ENCODE measurements around the gene CSNK1G1. TPM values are rescaled to one million over a fixed set of nuclear protein-coding genes. Genes with fewer than 3 reads are reported as not detected.
"Not testable (repeated sequence)": the region's sequence is repeated elsewhere in the genome, so short reads cannot be mapped to it uniquely, and the experiment has no call there.

The CSNK1G1 gene
- polyA plus RNA-seq, 1 experiment, result 8.0 TPM

DNA sequence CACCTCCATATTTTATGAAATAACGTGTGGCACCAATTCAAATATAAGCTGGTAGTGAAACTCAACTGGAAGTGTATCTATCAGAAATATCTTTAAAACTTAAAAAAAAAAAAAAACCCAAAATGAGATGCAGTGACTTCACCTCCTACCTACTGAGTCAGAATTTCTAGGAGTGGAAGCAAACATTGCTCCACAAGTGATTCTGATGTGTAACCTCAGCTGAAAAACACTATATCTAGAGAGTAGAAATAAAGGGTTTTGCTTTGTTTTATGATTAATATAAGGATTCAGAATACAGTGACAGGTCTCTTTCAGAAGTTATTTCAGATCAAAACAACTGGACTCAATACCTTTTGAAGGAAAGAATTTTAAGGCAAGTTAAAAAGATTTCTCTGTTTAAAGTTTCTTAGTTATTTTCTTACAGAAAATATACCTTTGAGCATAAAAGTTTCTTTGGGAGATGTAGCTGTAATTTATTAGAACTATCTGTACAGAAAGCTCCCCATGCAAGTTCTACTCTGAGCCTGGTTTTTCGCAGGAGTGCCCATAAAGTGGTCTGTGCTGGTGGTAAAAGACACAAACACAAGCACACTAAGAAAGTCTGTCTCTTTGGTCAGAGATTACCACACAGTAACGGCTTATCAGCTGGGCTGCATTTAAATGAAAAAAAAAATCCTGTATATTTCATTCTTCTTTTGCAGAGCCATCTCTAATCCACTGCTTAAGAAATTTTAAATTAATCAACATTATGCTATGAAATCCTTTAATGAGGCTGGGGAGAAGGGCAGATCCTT lies 133.2 kb downstream of the CSNK1G1 start:
- ChIA-PET POLR2A (no interaction called here), CTCF (interaction anchor here (0.6 to 0.9 kb wide), 2 partner anchors 8 to 17 kb away, joined by 3 read pairs; no protein-coding TSS in a partner anchor)
- DNase-seq (ENCODE audit: low read depth), result no peak
- Histone ChIP-seq H3K4me3 (ENCODE audit: low read depth, low read length) (no peak overlapping the region), H3K27me3 (ENCODE audit: control insufficient read depth, insufficient read depth, low read length) (no peaks in the 10 kb centered on the region), H3K36me3 (ENCODE audit: control insufficient read depth, insufficient read depth, low read length) (no peaks in the 10 kb centered on the region)
- TF ChIP-seq, protein P1, sequence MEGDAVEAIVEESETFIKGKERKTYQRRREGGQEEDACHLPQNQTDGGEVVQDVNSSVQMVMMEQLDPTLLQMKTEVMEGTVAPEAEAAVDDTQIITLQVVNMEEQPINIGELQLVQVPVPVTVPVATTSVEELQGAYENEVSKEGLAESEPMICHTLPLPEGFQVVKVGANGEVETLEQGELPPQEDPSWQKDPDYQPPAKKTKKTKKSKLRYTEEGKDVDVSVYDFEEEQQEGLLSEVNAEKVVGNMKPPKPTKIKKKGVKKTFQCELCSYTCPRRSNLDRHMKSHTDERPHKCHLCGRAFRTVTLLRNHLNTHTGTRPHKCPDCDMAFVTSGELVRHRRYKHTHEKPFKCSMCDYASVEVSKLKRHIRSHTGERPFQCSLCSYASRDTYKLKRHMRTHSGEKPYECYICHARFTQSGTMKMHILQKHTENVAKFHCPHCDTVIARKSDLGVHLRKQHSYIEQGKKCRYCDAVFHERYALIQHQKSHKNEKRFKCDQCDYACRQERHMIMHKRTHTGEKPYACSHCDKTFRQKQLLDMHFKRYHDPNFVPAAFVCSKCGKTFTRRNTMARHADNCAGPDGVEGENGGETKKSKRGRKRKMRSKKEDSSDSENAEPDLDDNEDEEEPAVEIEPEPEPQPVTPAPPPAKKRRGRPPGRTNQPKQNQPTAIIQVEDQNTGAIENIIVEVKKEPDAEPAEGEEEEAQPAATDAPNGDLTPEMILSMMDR (IDR thresholded peaks at IDR 0.05; ENCODE audit: insufficient read depth, low read depth, low read length), result no peak

DNA sequence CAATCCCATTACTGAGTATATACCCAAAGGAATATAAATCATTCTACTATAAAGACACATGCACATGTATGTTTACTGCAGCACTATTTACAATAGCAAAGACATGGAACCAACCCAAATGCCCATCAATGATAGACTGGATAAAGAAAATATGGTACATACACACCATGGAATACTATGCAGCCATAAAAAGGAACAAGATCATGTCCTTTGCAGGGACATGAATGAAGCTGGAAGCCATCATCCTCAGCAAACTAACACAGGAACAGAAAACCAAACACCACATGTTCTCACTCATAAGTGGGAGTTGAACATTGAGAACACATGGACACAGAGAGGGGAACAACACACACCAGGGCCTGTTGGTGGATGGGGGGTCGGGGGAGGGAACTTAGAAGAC lies 134.1 kb downstream of the CSNK1G1 start:
- CTCF ChIA-PET, result interaction anchor here (0.7 kb wide), 1 partner anchor 26 kb away, joined by 3 read pairs; no protein-coding TSS in a partner anchor
- POLR2A ChIA-PET; DNase-seq (ENCODE audit: low read depth); H3K36me3 ChIP-seq (ENCODE audit: control insufficient read depth, insufficient read depth, low read length); H3K4me3 ChIP-seq (ENCODE audit: low read depth, low read length); H3K27me3 ChIP-seq (ENCODE audit: control insufficient read depth, insufficient read depth, low read length): not testable (repeated sequence)

DNA sequence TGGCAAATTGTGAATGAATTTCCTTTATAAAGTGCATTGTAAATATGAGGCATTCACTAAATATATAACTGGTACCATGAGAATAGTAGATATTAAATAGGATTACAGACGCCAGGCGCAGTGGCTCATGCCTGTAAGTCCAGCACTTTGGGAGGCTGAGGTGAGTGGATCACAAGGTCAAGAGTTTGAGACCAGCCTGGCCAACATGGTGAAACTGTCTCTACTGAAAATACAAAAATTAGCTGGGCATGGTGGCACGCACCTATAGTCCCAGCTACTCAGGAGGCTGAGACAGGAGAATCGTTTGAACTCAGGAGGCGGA lies 138.6 kb downstream of the CSNK1G1 start:
- DNase-seq (ENCODE audit: low read depth); H3K4me3 ChIP-seq (ENCODE audit: low read depth, low read length); H3K36me3 ChIP-seq (ENCODE audit: control insufficient read depth, insufficient read depth, low read length); H3K27me3 ChIP-seq (ENCODE audit: control insufficient read depth, insufficient read depth, low read length): not testable (repeated sequence)
- ChIA-PET CTCF (interaction anchor here (1.3 kb wide), 1 partner anchor 7 kb away, joined by 4 read pairs; no protein-coding TSS in a partner anchor), POLR2A (interaction anchor here (0.6 kb wide), 1 partner anchor 924 kb away, joined by 3 read pairs; no protein-coding TSS in a partner anchor)

DNA sequence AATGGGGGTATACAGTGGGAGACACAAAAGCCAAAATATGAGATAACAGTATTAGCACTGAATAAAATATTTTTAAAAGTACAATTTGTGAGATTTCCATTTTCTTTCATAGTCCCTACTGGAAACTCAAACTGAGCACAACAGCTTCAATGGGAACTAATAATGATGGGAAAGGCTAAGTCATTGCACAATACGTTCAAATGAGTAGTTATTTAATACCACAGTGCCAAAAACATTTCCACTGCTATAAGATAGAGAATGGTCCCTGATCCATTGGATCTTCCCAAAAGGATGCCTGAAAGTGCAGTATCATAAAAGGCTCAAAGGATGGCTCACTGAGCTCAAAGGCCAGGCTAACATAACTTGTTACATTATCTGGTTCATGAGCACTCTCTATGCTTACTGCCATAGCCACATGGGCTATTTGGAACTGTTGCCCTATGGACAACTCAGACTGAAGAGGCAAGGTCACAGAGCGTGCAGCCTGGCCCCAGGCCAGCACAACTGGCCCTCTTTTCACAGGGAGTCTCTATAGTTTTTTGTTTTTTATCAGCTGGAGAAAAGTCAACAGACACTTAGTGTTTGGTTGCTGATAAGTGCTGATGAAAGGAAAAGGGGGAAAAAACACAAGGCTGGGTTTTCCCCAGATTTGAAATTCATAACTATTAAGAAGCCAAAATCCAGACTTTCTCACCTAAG lies 139.1 kb downstream of the CSNK1G1 start:
- ChIA-PET CTCF (no interaction called here), POLR2A (no interaction called here)
- H3K36me3 ChIP-seq (ENCODE audit: control insufficient read depth, insufficient read depth, low read length), result peaks cover 2% of the 10 kb centered on the region; the same call in 1 of the 2 replicates
- DNase-seq (ENCODE audit: low read depth), result no peak
- TF ChIP-seq, protein P1 (IDR thresholded peaks at IDR 0.05; ENCODE audit: insufficient read depth, low read depth, low read length), result no peak
- H3K27me3 ChIP-seq (ENCODE audit: control insufficient read depth, insufficient read depth, low read length), result no peaks in the 10 kb centered on the region
- H3K4me3 ChIP-seq (ENCODE audit: low read depth, low read length), result no peak overlapping the region

DNA sequence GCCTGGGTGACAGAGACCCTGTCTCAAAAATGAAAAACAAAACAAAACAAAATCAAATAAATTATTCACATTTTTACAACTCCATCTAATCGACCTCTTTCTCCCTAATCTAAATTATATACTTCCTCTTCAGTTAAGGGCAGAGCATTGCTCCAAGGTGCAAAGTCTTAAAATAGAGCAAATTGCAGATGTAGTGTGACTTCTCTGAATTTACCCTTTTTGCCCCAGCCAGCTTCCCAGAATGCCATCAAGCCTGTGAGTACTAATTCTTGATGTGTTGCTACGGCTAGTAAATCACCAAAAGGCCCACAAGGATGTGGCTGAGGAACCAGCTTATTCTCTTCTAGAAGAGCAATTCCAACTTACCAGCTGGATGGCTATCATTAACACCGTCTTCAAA lies 139.8 kb downstream of the CSNK1G1 start:
- Histone ChIP-seq H3K36me3 (ENCODE audit: control insufficient read depth, insufficient read depth, low read length) (peaks cover 2% of the 10 kb centered on the region; the same call in 1 of the 2 replicates), H3K4me3 (ENCODE audit: low read depth, low read length) (no peak overlapping the region), H3K27me3 (ENCODE audit: control insufficient read depth, insufficient read depth, low read length) (no peaks in the 10 kb centered on the region)
- TF ChIP-seq, protein P1 (IDR thresholded peaks at IDR 0.05; ENCODE audit: insufficient read depth, low read depth, low read length), result no peak
- POLR2A ChIA-PET, result no interaction called here
- no peak for DNase-seq (ENCODE audit: low read depth)
- CTCF ChIA-PET, result interaction anchor here (1.5 kb wide), 1 partner anchor 140 kb away, joined by 4 read pairs; the partner anchor contains the start of gene CSNK1G1

DNA sequence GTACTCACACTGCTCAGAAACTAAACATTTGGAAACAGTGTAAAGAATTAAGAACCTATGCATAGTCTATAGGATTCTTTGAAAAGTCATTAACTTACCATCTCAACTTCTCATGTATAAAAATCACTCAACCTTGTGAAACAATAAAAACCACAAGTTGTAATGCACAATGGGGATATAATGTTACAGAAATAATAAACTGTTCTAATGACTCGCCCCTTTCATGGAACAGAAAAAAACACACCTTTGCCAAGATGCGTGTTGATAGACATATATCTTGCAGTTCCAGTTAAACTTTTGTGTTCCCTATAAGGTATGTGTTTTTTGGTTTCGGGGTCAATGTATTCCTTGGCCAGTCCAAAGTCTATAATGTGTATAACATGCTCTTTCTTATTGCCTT lies 142.3 kb downstream of the CSNK1G1 start:
- Histone ChIP-seq H3K27me3 (ENCODE audit: control insufficient read depth, insufficient read depth, low read length) (no peaks in the 10 kb centered on the region), H3K4me3 (ENCODE audit: low read depth, low read length) (no peak overlapping the region), H3K36me3 (ENCODE audit: control insufficient read depth, insufficient read depth, low read length) (peaks cover 2% of the 10 kb centered on the region; the same call in 1 of the 2 replicates)
- no peak for DNase-seq (ENCODE audit: low read depth)
- POLR2A ChIA-PET, result no interaction called here
- TF ChIP-seq, protein P1 (IDR thresholded peaks at IDR 0.05; ENCODE audit: insufficient read depth, low read depth, low read length), result no peak
- CTCF ChIA-PET, result interaction anchor here (0.8 to 1.3 kb wide), 3 partner anchors 9 to 440 kb away, joined by 3 to 4 read pairs (median 3); no protein-coding TSS in a partner anchor
